IMR-90 (cell line): ENCODE measurements around the gene DEFB115. TPM values are rescaled to one million over a fixed set of nuclear protein-coding genes. Genes with fewer than 3 reads are reported as not detected.

Experiments
- ATAC-seq: fragments of 200-7000 bp; cut with Tn5 transposase; 2 replicates; pipeline ENCODE4 v1.9.1; 2020; ENCODE audit warnings: low read depth, mild to moderate bottlenecking, moderate library complexity
- BruUV-seq: library from RNA; stranded (reverse); fragments of 400-500 nt; replicated peaks from 2 replicates; lab custom pipeline; 2021; lab: Mats Ljungman, UMichigan
- CTCF ChIA-PET: fragments of 300-600 bp; formaldehyde crosslinking; extraction: SDS; loops from one replicate; lab custom pipeline; 2021; ENCODE audit warnings: antibody characterized with exemption; lab: Yijun Ruan, JAX
- POLR2A ChIA-PET: fragments of 300-600 bp; sonication (Branson Sonifier 250); formaldehyde crosslinking; loops from one replicate; lab custom pipeline; 2022; ENCODE audit warnings: antibody characterized with exemption; ENCODE audit not compliant: unreplicated experiment; lab: Charles Lee
- DNase-seq: peaks from one replicate; pipeline ENCODE4 v3.0.0; 2013
- H2AFZ ChIP-seq: replicated peaks from 2 replicates; pipeline ENCODE3; 2013; ENCODE audit warnings: low read length, mild to moderate bottlenecking; ENCODE audit not compliant: poor library complexity
- H2AK5ac ChIP-seq: 2 replicates; pipeline ENCODE4 v1.6.1; 2013; ENCODE audit warnings: low read depth, low read length, inconsistent platforms
- H2AK9ac ChIP-seq: replicated peaks from 2 replicates; pipeline ENCODE3; 2013; ENCODE audit warnings: mild to moderate bottlenecking, low read depth, low read length, moderate library complexity; ENCODE audit not compliant: poor library complexity
- H2BK120ac ChIP-seq: 2 replicates; pipeline ENCODE4 v1.6.1; 2013; ENCODE audit warnings: low read depth, low read length, inconsistent platforms
- H2BK15ac ChIP-seq: 3 replicates; pipeline ENCODE4 v1.6.1; 2013; ENCODE audit warnings: low read depth, low read length, inconsistent platforms
- H2BK20ac ChIP-seq: 2 replicates; pipeline ENCODE4 v1.6.1; 2013; ENCODE audit warnings: low read depth, mild to moderate bottlenecking, inconsistent platforms, low read length, moderate library complexity
- H2BK5ac ChIP-seq: 2 replicates; pipeline ENCODE4 v1.6.1; 2013; ENCODE audit warnings: mild to moderate bottlenecking, low read depth, low read length, inconsistent platforms; ENCODE audit not compliant: poor library complexity, severe bottlenecking
- H3K14ac ChIP-seq: replicated peaks from 2 replicates; pipeline ENCODE4 v1.6.1; 2013; ENCODE audit warnings: low read depth, low read length, inconsistent platforms
- H3K18ac ChIP-seq: 2 replicates; pipeline ENCODE4 v1.6.1; 2013; ENCODE audit warnings: low read depth, low read length, control low read depth
- H3K23ac ChIP-seq: 2 replicates; pipeline ENCODE4 v1.6.1; 2013; ENCODE audit warnings: low read depth, low read length, inconsistent platforms
- H3K27ac ChIP-seq: 2 replicates; pipeline ENCODE4 v1.5.1; 2013; ENCODE audit warnings: mild to moderate bottlenecking, control low read depth, low read length; ENCODE audit not compliant: insufficient read depth
- H3K27me3 ChIP-seq: 2 replicates; pipeline ENCODE4 v1.6.1; 2013; ENCODE audit warnings: low read length; ENCODE audit not compliant: control insufficient read depth, insufficient read depth
- H3K36me3 ChIP-seq: 2 replicates; pipeline ENCODE4 v1.6.1; 2013; ENCODE audit warnings: low read length, mixed read lengths; ENCODE audit not compliant: control insufficient read depth, insufficient read depth
- H3K4ac ChIP-seq: 2 replicates; pipeline ENCODE4 v1.6.1; 2013; ENCODE audit warnings: low read depth, low read length, inconsistent platforms
- H3K4me1 ChIP-seq: 2 replicates; pipeline ENCODE4 v1.6.1; 2013; ENCODE audit warnings: low read length, mixed read lengths; ENCODE audit not compliant: control insufficient read depth, insufficient read depth
- H3K4me2 ChIP-seq: 2 replicates; pipeline ENCODE4 v1.6.1; 2013; ENCODE audit warnings: low read depth, mild to moderate bottlenecking, control low read depth, low read length, moderate library complexity
- H3K4me3 ChIP-seq: 2 replicates; pipeline ENCODE4 v1.5.1; 2013; ENCODE audit warnings: low read depth, mild to moderate bottlenecking, control low read depth, low read length, moderate library complexity; ENCODE audit not compliant: insufficient read depth
- H3K56ac ChIP-seq: 2 replicates; pipeline ENCODE4 v1.6.1; 2013; ENCODE audit warnings: low read length, inconsistent platforms; ENCODE audit not compliant: insufficient read depth; ENCODE audit errors: extremely low read depth
- H3K79me1 ChIP-seq, 2 experiments: 2 replicates each; pipeline ENCODE4 v1.6.1; 2013; ENCODE audit warnings: low read length in 2 of 2, inconsistent platforms in 1 of 2, low read depth in 1 of 2
- H3K9ac ChIP-seq: 2 replicates; pipeline ENCODE4 v1.6.1; 2013; ENCODE audit warnings: low read depth, low read length, control low read depth
- H3K9me1 ChIP-seq: 2 replicates; pipeline ENCODE4 v1.6.1; 2013; ENCODE audit warnings: low read length, inconsistent platforms; ENCODE audit not compliant: insufficient read depth
- H3K9me3 ChIP-seq: 2 replicates; pipeline ENCODE4 v1.6.1; 2013; ENCODE audit warnings: low read length; ENCODE audit not compliant: control insufficient read depth, insufficient read depth
- H4K20me1 ChIP-seq: 2 replicates; pipeline ENCODE4 v1.6.1; 2013; ENCODE audit warnings: low read length, inconsistent platforms; ENCODE audit not compliant: insufficient read depth
- H4K5ac ChIP-seq: 2 replicates; pipeline ENCODE4 v1.6.1; 2013; ENCODE audit warnings: mild to moderate bottlenecking, low read depth, low read length, control low read depth
- H4K8ac ChIP-seq, 2 experiments: 2 replicates each; pipeline ENCODE4 v1.6.1; 2013; ENCODE audit warnings: low read depth in 2 of 2, low read length in 2 of 2, control low read depth in 1 of 2, inconsistent platforms in 1 of 2
- H4K91ac ChIP-seq: 2 replicates; pipeline ENCODE4 v1.6.1; 2013; ENCODE audit warnings: low read depth, low read length, inconsistent platforms; ENCODE audit not compliant: insufficient read depth
- CTCF ChIP-seq: conservative IDR thresholded peaks from 2 replicates; pipeline ENCODE4 v1.5.1; 2012; ENCODE audit warnings: mild to moderate bottlenecking, low read depth, low read length, improper control_type of control experiment
- SMC3 ChIP-seq: fragments of 150-350 bp; IDR thresholded peaks from 2 replicates; pipeline ENCODE4 v1.6.1; 2016; ENCODE audit warnings: low read depth, mild to moderate bottlenecking, antibody characterized with exemption, low read length, moderate library complexity
- WGBS, 2 experiments: methylation state at CpG; one replicate each; pipeline versions ENCODE4 v1.1.5 to v1.1.7; 2013; ENCODE audit warnings: missing lambda C conversion rate in 2 of 2; ENCODE audit not compliant: insufficient read length in 1 of 2; ENCODE audit errors: extremely low coverage in 2 of 2; 5-methylcytosine and 5-hydroxymethylcytosine counted together
- dilution Hi-C: fragments of 300-500 bp; cut with HindIII; formaldehyde crosslinking; loops from one replicate; pipeline ENCODE4 v1.14.3; 2018; ENCODE audit warnings: low sequenced_read_pairs; ENCODE audit not compliant: unreplicated experiment
- in situ Hi-C: fragments of 300-500 bp; cut with MboI; formaldehyde crosslinking; loops from 3 replicates; pipeline ENCODE4 v1.14.3; 2019; ENCODE audit warnings: low sequenced_read_pairs, inconsistent platforms, mixed read lengths
- intact Hi-C: fragments of 100-400 bp; cut with micrococcal nuclease; formaldehyde crosslinking; loops from 2 replicates; pipeline ENCODE4 v1.10.0; 2022
- polyA plus RNA-seq, 3 experiments: library from polyadenylated mRNA; depleted of rRNA; stranded (reverse); fragments of >200 nt; gene quantifications; 2 replicates each; pipeline ENCODE4 v1.2.3, GENCODE V29; 2012; ENCODE audit warnings: low replicate concordance in 1 of 3
- total RNA-seq: library from RNA; depleted of rRNA; stranded (reverse); fragments of >200 nt; gene quantifications from 2 replicates; pipeline ENCODE4 v1.2.3, GENCODE V29; 2012

DEFB115 gene
- total and polyA plus RNA-seq, 2 of the 4 experiments (the other 2 are of a cell fraction): not detected

- DNase-seq: no peak
Observed at GRCh38 chr20:31260326-31260932, 3.0 kb downstream of the DEFB115 start.

More at GRCh38 chr20:31260326-31260932, 3.0 kb downstream of the DEFB115 start:
- Histone ChIP-seq H4K8ac (no peak overlapping the region), H2AK9ac (no peak overlapping the region), H3K4me3 (no peak overlapping the region), H3K27ac (no peak overlapping the region), H3K9ac (no peak overlapping the region), H3K14ac (no peak overlapping the region), H4K20me1 (no peaks in the 10 kb centered on the region), H3K18ac (no peak overlapping the region), H2BK5ac (no peak overlapping the region), H3K9me1 (no peaks in the 10 kb centered on the region), H3K36me3 (no peaks in the 10 kb centered on the region), H2AK5ac (no peak overlapping the region), H3K79me1 (no peaks in the 10 kb centered on the region), H2AFZ (no peak overlapping the region), H4K5ac (no peak overlapping the region), H3K9me3 (peaks cover 10% of the 10 kb centered on the region), H3K23ac (no peak overlapping the region), H3K4me2 (no peak overlapping the region), H3K27me3 (no peaks in the 10 kb centered on the region), H3K4ac (no peak overlapping the region), H3K56ac (no peak overlapping the region), H2BK20ac (no peak overlapping the region), H4K91ac (no peak overlapping the region), H3K4me1 (no peaks in the 10 kb centered on the region), H2BK120ac (no peak overlapping the region), H2BK15ac (no peak overlapping the region)
- in situ Hi-C loops: no loop called here
- dilution Hi-C loops: no loop called here
- CTCF ChIA-PET: interaction anchor here (0.8 kb wide), 1 partner anchor 14 kb away, joined by 3 read pairs; no protein-coding TSS in a partner anchor
- intact Hi-C loops: no loop called here
- POLR2A ChIA-PET: no interaction called here
- whole genome bisulfite sequencing, 2 experiments: 52% methylated on average over 4 of the region's 6 CpGs; no CpG with 5 or more reads in 1 of the 2 experiments
- TF ChIP-seq SMC3 (no peak), CTCF (0 out of 2 replicates have a peak, but pooled peaks have one; percentile 12)
- ATAC-seq: no peak
- no TSS peak for BruUV-seq
